ENCODE results near the gene SLC35F6. TPM values are rescaled to one million over a fixed set of nuclear protein-coding genes. Genes with fewer than 3 reads are reported as not detected.

Gene SLC35F6
- polyA plus RNA-seq (10.8 and 21.2 TPM in 2 replicates), polyA minus RNA-seq (30.0 and 33.6 TPM in 2 replicates)

- H3K4me2 ChIP-seq (ENCODE audit: low read length), result peak within 1 kb of the TSS; percentile 99
- H3K9me3 ChIP-seq (ENCODE audit: low read length), result no peaks in the 10 kb centered on the region
- H3K9me2 ChIP-seq (ENCODE audit: insufficient read depth, low read length), result no peaks in the 10 kb centered on the region
- H3K4me3 ChIP-seq (ENCODE audit: low read length), result peak within 1 kb of the TSS; percentile 98
- no peaks in the 10 kb centered on the region for H3K27me3 ChIP-seq (ENCODE audit: insufficient read depth, low read depth, low read length)
- peak within 1 kb of the TSS; percentile 87 for H3K9ac ChIP-seq (ENCODE audit: low read length)
- H2AFZ ChIP-seq (ENCODE audit: low read depth, low read length), result peak within 1 kb of the TSS; percentile 82
- peaks cover 12% of the 10 kb centered on the region for H3K79me2 ChIP-seq (replicated peaks; ENCODE audit: insufficient read depth, low read length)
- H3K36me3 ChIP-seq (ENCODE audit: insufficient read depth, low read length), result no peaks in the 10 kb centered on the region
- H3F3A ChIP-seq (ENCODE audit: insufficient read depth, low read length, poor library complexity, severe bottlenecking), result no peaks in the 10 kb centered on the region
- no peaks in the 10 kb centered on the region for H4K20me1 ChIP-seq (ENCODE audit: insufficient read depth)
- TF ChIP-seq RAD21 (conservative IDR thresholded peaks at IDR 0.05), result peak; percentile 32
- TF ChIP-seq CTCF (IDR thresholded peaks at IDR 0.05; ENCODE audit: poor library complexity, severe bottlenecking), result no peak
- peak; percentile 84 for TF ChIP-seq POLR2AphosphoS5 (IDR thresholded peaks at IDR 0.05)
- peak; percentile 79 for TF ChIP-seq MXI1 (conservative IDR thresholded peaks at IDR 0.05; ENCODE audit: poor library complexity, severe bottlenecking)
- TF ChIP-seq SMC3 (conservative IDR thresholded peaks at IDR 0.05; ENCODE audit: poor library complexity), result peak; percentile 47
- peak; percentile 16 for TF ChIP-seq EP300 (conservative IDR thresholded peaks at IDR 0.05; ENCODE audit: poor library complexity, severe bottlenecking)
- no peak for TF ChIP-seq TAF1 (IDR thresholded peaks at IDR 0.05; ENCODE audit: low read depth)
- H3K27ac ChIP-seq (ENCODE audit: low read length), result peak within 1 kb of the TSS; percentile 66
Observed at GRCh38 chr2:26764078-26764887, at the start of gene SLC35F6. SLC35F6 (plus strand) TSS chr2:26764284; CDS start chr2:26764350, 66 bp downstream.

GRCh38 chr2:26715528-26716270, 48.4 kb upstream of the SLC35F6 start:
- Histone ChIP-seq H4K20me1 (ENCODE audit: insufficient read depth) (no peaks in the 10 kb centered on the region), H3K9me3 (ENCODE audit: low read length) (no peaks in the 10 kb centered on the region), H3K4me2 (ENCODE audit: low read length) (no peak overlapping the region), H2AFZ (ENCODE audit: low read depth, low read length) (no peak overlapping the region), H3K9ac (ENCODE audit: low read length) (no peak overlapping the region), H3K9me2 (ENCODE audit: insufficient read depth, low read length) (no peaks in the 10 kb centered on the region), H3K79me2 (replicated peaks; ENCODE audit: insufficient read depth, low read length) (no peaks in the 10 kb centered on the region), H3K27me3 (ENCODE audit: insufficient read depth, low read depth, low read length) (no peaks in the 10 kb centered on the region), H3K36me3 (ENCODE audit: insufficient read depth, low read length) (no peaks in the 10 kb centered on the region), H3F3A (ENCODE audit: insufficient read depth, low read length, poor library complexity, severe bottlenecking) (no peaks in the 10 kb centered on the region), H3K4me3 (ENCODE audit: low read length) (no peak overlapping the region), H3K27ac (ENCODE audit: low read length) (no peak overlapping the region)
- TF ChIP-seq CTCF (IDR thresholded peaks at IDR 0.05; ENCODE audit: poor library complexity, severe bottlenecking) (no peak), EZH2 (IDR thresholded peaks at IDR 0.05; ENCODE audit: borderline replicate concordance, insufficient read depth, low read length, poor library complexity, severe bottlenecking) (no peak), TAF1 (IDR thresholded peaks at IDR 0.05; ENCODE audit: low read depth) (no peak), POLR2AphosphoS5 (IDR thresholded peaks at IDR 0.05) (no peak), SMC3 (conservative IDR thresholded peaks at IDR 0.05; ENCODE audit: poor library complexity) (no peak), EP300 (conservative IDR thresholded peaks at IDR 0.05; ENCODE audit: poor library complexity, severe bottlenecking) (no peak), MXI1 (conservative IDR thresholded peaks at IDR 0.05; ENCODE audit: poor library complexity, severe bottlenecking) (no peak), RAD21 (conservative IDR thresholded peaks at IDR 0.05) (no peak), REST (IDR thresholded peaks at IDR 0.05; ENCODE audit: borderline replicate concordance) (no peak)
